DLD1 (cell line): ENCODE results near the gene SCAPER.

ENCODE experiments used
- in situ Hi-C: cut with HindIII; loops from 2 replicates; pipeline ENCODE4 v1.10.0; 2017; ENCODE audit warnings: low sequenced_read_pairs

Gene SCAPER

GRCh38 chr15:76684002-76684401 lies 221.1 kb downstream of the SCAPER start:
- in situ Hi-C loops: no loop called here

GRCh38 chr15:76682833-76683232 lies 222.3 kb downstream of the SCAPER start:
- in situ Hi-C loops: no loop called here

GRCh38 chr15:76682259-76682658 lies 222.9 kb downstream of the SCAPER start:
- in situ Hi-C loops: no loop called here

GRCh38 chr15:76678766-76679165 lies 226.4 kb downstream of the SCAPER start:
- in situ Hi-C loops: no loop called here

GRCh38 chr15:76674883-76675282 lies 230.3 kb downstream of the SCAPER start:
- in situ Hi-C loops: no loop called here

GRCh38 chr15:76669521-76670207 lies 235.5 kb downstream of the SCAPER start:
- in situ Hi-C loops: no loop called here

GRCh38 chr15:76668900-76669299 lies 236.2 kb downstream of the SCAPER start:
- in situ Hi-C loops: no loop called here

- in situ Hi-C loops: no loop called here
These were observed 237.0 kb downstream of the SCAPER start for GRCh38 chr15:76667943-76668715.

GRCh38 chr15:76664895-76665294 lies 240.2 kb downstream of the SCAPER start:
- in situ Hi-C loops: no loop called here

GRCh38 chr15:76664411-76664810 lies 240.7 kb downstream of the SCAPER start:
- in situ Hi-C loops: no loop called here

- in situ Hi-C loops: no loop called here
These were observed 241.6 kb downstream of the SCAPER start for GRCh38 chr15:76663529-76663928.

GRCh38 chr15:76648732-76649444 lies 256.3 kb downstream of the SCAPER start:
- in situ Hi-C loops: no loop called here

GRCh38 chr15:76647612-76648011 lies 257.5 kb downstream of the SCAPER start:
- in situ Hi-C loops: no loop called here

- in situ Hi-C loops: no loop called here
These were observed 260.5 kb downstream of the SCAPER start for GRCh38 chr15:76644646-76645045.

GRCh38 chr15:76642671-76643070 lies 262.5 kb downstream of the SCAPER start:
- in situ Hi-C loops: no loop called here

- in situ Hi-C loops: no loop called here
These were observed 268.0 kb downstream of the SCAPER start for GRCh38 chr15:76637166-76637565.

- in situ Hi-C loops: no loop called here
These were observed 269.1 kb downstream of the SCAPER start for GRCh38 chr15:76636059-76636458.

GRCh38 chr15:76626611-76627010 lies 278.5 kb downstream of the SCAPER start:
- in situ Hi-C loops: no loop called here

- in situ Hi-C loops: no loop called here
These were observed 279.9 kb downstream of the SCAPER start for GRCh38 chr15:76625267-76625666.

GRCh38 chr15:76614725-76615124 lies 290.4 kb downstream of the SCAPER start:
- in situ Hi-C loops: no loop called here

- in situ Hi-C loops: no loop called here
These were observed 316.1 kb downstream of the SCAPER start for GRCh38 chr15:76588811-76589747.
